Right kidney (tissue), 1 donor: ENCODE measurements around the gene XXYLT1.

Source experiments
- DNase-seq: peaks from one replicate; pipeline ENCODE4 v3.0.0-alpha.2; 2016

The XXYLT1 gene

GRCh38 chr3:195129644-195130492 lies 141.1 kb downstream of the XXYLT1 start:
- no peak for DNase-seq

- no peak for DNase-seq
Observed at GRCh38 chr3:195129072-195129643, 141.8 kb downstream of the XXYLT1 start.

DNA sequence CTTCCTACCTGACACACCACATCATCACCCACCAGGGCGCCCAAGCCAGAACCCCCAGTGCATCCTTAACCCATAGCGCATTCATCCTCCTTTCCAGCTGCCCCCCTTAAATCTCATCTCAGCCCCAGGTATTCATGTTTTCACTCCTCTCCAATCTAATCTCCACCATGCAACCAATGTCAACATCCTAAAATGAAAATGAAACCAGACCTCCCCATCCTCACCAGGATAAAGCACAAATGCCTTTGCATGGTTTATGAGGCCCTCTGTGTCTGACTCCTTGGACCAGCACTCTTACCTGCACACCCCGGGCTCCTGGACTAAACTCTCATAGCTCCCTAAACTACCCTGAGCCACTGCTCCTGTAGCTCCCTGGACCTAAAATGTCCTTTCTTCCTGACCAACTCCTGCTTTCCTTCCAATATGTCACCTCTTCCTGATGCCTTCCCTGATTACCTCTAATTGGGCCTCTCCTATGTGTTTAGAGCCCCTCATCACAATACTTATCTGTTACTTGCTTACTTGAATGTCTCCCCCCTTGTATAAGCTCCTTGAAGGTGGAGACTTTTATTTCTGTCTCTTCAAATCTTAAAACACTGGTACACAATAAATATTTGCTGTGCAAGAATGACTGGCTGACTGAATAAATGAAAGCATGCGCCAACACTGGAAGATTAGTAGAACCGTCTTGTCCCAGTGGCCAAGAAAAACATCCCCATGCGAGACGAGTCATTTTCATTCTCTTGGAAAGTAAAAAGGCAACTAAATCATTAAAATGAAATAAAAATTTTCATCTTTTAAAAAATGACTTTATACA lies 142.5 kb downstream of the XXYLT1 start:
- no peak for DNase-seq

DNA sequence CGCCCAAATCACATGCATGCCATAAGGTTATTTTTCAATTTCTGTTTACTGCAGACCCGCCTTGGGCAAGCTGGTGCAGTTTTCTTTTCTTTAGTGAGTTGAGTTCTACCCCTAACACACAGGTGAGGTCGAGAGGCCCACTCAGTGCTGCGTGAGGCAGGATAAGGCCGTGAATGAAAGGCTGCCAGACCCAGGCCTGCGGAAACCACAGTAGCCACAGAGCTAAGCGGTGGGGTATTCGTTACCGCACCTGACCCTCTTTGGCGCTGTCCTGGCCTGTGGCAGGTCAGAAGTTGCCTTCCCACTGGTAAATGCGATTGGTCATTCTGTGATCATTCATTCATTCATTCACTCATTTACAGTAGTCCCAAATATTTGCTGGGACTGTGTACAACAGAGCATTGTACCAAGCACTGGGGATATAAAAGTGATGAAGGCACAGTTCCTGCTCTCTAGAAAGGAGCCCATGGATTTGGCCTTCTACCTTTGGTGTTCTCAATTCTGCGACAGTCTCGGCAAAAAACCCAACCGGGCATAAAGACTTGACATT lies 144.8 kb downstream of the XXYLT1 start:
- no peak for DNase-seq

DNA sequence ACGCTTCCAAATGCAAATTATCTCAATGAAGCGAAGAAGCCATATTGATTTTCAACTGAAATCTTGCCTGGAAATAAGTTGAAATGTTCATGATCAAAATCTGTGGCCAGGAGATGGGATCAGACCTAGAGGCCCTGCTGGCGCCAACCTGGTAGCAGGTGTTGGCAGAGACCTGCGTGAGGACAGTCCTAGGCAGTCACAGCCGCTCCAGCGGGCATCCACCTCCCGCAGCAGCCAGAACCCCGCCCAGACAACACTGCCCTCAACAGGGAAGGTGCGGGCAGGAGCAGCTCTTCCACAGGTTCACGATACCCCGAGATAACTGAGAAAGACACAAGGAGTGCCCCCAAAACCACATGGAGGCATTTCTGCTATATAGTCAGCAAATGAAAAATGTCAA lies 145.3 kb downstream of the XXYLT1 start:
- DNase-seq = no peak

DNA sequence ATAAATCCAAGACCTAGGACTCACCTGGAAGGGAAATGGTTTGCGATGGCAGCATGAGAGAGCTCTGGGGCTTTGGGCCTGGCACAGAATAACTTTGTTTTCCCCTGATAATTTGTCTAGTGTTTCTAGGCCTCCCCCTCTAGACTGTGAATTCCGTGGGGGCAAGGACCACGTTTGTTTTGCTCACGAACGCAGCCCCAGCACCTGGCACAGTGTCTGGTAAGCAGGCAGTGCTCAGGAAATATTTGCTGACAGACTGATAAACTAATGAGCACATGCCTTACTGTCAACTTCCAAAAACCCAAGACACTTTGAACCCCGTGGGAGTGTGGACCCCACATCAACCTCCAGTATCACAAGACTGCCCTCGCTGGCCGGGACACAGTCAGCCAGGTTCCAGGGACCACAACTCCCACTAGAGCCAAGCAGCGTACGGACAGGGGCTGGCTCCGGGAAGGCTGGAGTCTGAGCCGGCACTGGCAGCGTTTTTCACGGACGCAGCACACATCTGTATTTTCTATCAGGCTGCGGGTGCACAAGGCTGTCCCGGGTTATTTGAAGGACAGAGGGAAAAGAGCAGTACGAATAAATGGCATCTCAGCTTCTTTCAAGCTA lies 146.5 kb downstream of the XXYLT1 start:
- peak; percentile 27 for DNase-seq

GRCh38 chr3:195123281-195123691 lies 147.7 kb downstream of the XXYLT1 start:
- no peak for DNase-seq

GRCh38 chr3:195122261-195122660 lies 148.7 kb downstream of the XXYLT1 start:
- DNase-seq = no peak

GRCh38 chr3:195120267-195120601 lies 150.7 kb downstream of the XXYLT1 start:
- DNase-seq = no peak

DNA sequence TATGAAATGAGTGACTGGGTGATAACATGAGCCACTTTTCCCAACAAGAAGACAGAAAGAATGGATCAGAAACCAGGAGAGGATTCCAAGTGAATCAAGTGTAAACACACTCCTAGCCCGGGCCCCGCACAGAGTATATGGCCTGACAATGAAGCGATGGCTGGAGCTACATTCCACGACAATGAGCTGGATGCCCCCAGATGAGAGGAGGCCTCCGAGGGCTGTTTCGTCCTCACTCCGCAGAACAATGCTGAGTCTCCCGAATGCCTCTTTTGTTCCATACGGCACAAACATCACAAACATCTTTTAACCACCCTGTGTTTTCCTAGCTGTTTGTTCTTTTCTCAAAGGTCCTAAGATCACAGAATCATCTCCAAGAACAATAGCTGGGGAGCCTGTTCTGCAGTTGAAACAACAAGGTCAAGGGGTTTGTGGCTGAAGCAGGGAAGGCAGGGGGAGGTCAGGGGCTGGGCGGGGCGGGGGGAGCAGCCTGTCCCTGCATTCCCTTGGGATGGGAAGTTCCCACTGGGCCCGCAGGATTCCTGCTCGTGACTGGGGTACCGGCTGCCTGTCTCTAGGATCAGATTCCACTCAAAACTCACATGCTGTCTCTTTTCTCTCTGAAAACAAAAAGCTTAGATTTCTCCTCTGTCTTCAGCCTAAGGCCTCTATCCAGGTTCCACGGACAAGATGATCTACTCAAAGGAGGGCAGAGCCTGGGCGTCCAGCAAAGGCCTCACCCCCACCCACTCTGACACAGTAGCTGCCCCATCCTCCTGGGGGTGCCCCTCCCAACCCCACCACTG lies 151.3 kb downstream of the XXYLT1 start:
- no peak for DNase-seq

DNA sequence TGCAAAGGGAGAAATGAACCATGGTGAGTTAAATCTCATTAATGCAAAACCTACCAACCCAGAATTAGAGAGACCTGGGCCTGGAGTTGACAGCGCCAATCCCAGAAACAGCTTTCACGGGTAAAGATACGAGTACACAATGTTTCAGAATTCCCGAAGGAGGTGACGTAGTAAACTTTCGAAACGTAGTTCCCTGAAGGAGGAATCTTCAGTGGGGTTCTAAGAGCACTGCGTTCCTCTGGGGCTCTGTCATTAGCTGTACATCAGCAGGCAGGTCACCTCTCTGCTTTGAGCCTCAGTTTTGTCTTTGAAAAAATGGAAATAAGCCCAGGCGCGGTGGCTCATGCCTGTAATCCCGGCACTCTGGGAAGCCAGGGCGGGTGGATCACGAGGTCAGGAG lies 152.3 kb downstream of the XXYLT1 start:
- no peak for DNase-seq

- no peak for DNase-seq
Observed at GRCh38 chr3:195117978-195118581, 152.9 kb downstream of the XXYLT1 start.

- DNase-seq = no peak
Observed at GRCh38 chr3:195116407-195117185, 154.4 kb downstream of the XXYLT1 start.

- DNase-seq = no peak
Observed at GRCh38 chr3:195115600-195116406, 155.2 kb downstream of the XXYLT1 start.

GRCh38 chr3:195114786-195115599 lies 156.0 kb downstream of the XXYLT1 start:
- no peak for DNase-seq

GRCh38 chr3:195113536-195114425 lies 157.2 kb downstream of the XXYLT1 start:
- no peak for DNase-seq

- DNase-seq = no peak
Observed at GRCh38 chr3:195113048-195113447, 157.9 kb downstream of the XXYLT1 start.
